AG09319 (cell line): ENCODE data around the gene SLC6A2.

Experiments used
- DNase-seq: peaks from one replicate; pipeline ENCODE4 v3.0.0-alpha.2; 2010; ENCODE audit warnings: low read depth; ENCODE audit errors: extremely low read depth
- TF ChIP-seq, protein P1 (sequence below): IDR thresholded peaks from 2 replicates; pipeline ENCODE4 v1.5.1; 2011; ENCODE audit warnings: low read depth, mild to moderate bottlenecking, inconsistent platforms, low read length, moderate library complexity

The SLC6A2 gene

DNA sequence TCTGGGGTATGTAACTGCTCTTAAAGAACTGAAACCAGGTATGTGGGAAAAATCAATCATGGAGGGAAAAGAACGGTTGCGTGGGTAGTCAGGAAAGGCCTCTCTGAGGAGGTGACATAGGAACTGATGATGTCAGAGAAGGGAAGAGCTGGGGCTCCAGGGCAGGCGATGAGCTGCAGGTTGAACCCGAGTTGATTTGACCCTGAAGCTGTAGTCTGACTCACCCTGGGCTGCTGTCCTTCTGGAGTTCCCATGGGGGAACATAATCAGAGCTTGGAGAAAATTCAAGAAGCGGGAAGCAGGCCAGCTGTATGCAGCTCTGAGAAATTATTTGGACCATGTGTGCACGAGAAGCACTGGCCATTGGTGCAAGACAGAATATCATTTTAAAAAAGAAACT is 16.7 kb downstream of the SLC6A2 start:
- peak; percentile 85 for DNase-seq

DNA sequence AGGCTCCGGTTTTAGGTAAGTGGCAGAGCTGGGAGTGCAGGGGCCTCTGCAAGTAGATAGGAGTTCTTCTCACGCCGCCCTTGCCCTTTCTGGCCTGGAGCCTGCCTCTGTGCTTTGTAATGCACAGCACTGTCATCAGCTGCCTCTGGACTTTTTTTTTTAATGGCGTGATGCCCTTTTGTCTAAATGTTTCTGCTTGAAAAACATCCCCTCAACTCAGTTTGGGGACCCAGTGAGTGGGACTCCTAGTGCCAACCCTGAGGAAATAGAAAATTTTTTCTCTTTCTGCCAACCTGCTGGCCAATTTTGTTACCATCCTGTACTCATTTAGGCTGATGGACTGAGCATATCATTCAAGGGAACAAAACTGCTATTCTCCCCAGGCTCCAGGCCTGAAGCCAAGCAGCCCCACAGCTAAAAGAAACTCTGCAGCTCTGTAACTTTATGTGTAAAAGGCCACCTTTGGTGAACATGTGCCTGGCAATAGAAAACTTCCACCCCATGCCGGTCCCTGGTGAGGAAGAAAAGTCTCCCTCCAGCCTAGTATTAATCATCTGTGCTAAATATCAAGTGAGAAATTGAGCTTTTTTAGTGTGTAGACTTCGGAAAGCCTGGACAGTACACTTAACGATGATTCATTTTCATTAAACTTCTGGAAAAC is 22.5 kb downstream of the SLC6A2 start:
- no peak for DNase-seq
- TF ChIP-seq, protein P1, sequence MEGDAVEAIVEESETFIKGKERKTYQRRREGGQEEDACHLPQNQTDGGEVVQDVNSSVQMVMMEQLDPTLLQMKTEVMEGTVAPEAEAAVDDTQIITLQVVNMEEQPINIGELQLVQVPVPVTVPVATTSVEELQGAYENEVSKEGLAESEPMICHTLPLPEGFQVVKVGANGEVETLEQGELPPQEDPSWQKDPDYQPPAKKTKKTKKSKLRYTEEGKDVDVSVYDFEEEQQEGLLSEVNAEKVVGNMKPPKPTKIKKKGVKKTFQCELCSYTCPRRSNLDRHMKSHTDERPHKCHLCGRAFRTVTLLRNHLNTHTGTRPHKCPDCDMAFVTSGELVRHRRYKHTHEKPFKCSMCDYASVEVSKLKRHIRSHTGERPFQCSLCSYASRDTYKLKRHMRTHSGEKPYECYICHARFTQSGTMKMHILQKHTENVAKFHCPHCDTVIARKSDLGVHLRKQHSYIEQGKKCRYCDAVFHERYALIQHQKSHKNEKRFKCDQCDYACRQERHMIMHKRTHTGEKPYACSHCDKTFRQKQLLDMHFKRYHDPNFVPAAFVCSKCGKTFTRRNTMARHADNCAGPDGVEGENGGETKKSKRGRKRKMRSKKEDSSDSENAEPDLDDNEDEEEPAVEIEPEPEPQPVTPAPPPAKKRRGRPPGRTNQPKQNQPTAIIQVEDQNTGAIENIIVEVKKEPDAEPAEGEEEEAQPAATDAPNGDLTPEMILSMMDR: no peak

More for the DNA sequence above, 16.7 kb downstream of the SLC6A2 start:
- TF ChIP-seq, protein P1: no peak

- TF ChIP-seq, protein P1: no peak
- DNase-seq: no peak
Measured at GRCh38 chr16:55682086-55682485, 26.3 kb downstream of the SLC6A2 start.

DNA sequence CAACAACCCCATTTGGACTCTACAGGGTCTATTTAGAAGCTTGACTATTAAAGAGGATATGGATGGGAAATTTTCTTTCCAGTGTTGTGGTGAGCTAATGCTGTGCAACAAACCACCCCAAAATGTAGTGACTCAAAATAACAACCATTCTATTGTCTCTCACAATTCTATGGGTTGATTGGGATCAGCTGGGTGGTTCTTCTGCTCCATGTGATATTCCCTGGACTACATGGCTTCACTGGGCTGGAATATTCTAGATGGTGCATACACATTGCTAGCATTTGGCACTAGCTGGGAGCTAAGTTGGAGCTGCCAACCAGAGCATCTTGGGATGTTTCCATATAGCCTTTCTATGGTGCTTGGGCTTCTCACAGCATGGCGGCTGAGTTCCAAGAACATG is 30.2 kb downstream of the SLC6A2 start:
- no peak for DNase-seq
- TF ChIP-seq, protein P1: no peak

DNA sequence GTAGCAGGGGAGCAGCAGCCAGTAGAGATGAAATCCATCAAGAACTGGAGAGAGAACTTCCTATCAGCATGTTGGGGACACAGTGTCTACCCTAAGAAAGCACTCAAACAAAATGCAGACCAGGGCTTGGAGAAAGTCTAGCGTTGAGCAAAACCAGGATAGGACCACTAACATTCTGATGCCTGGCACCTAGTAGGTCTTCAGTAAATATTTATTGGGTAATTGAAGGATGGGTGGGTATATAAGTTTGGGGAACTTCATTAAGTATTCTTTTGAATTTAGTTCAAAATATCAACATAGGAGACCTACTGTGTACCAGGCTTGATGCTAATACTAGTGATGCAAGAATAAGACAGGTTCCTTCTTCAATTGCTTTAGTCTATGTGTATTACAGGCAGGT is 30.9 kb downstream of the SLC6A2 start:
- TF ChIP-seq, protein P1: no peak
- no peak for DNase-seq

GRCh38 chr16:55687802-55688201 is 32.0 kb downstream of the SLC6A2 start:
- TF ChIP-seq, protein P1: no peak

GRCh38 chr16:55690841-55691240 is 35.1 kb downstream of the SLC6A2 start:
- no peak for DNase-seq
- TF ChIP-seq, protein P1: no peak

More at GRCh38 chr16:55687802-55688201, 32.0 kb downstream of the SLC6A2 start:
- no peak for DNase-seq
